K562 (cell line): Measurements from ENCODE around the gene CLEC4F. TPM values are rescaled to one million over a fixed set of nuclear protein-coding genes. Genes with fewer than 3 reads are reported as not detected.

Source experiments
- ATAC-seq: fragments of 200-7000 bp; cut with Tn5 transposase; 3 replicates; pipeline ENCODE4 v1.9.1; 2020; ENCODE audit warnings: moderate library complexity
- BruUV-seq: library from RNA; stranded (reverse); fragments of 400-500 nt; replicated peaks from 2 replicates; lab custom pipeline; 2021; lab: Mats Ljungman, UMichigan
- CTCF ChIA-PET: fragments of 300-600 bp; formaldehyde crosslinking; extraction: SDS; loops from one replicate; lab custom pipeline; 2021; ENCODE audit warnings: low intra/inter-chr PET ratio; lab: Yijun Ruan, JAX
- POLR2A ChIA-PET: fragments of 300-600, 350-650 bp; sonication (Branson Sonifier 250); formaldehyde crosslinking; extraction: SDS; loops from one replicate; lab custom pipeline; 2021; ENCODE audit warnings: antibody characterized with exemption, inconsistent platforms; lab: Yijun Ruan, JAX
- DNase-seq, 4 experiments: peaks; one replicate each; pipeline versions ENCODE4 v3.0.0 to v3.0.0-alpha.2; 2011 to 2018; ENCODE audit warnings: low spot score in 3 of 4, mixed read lengths in 3 of 4; ENCODE audit errors: extremely low read depth in 1 of 4
- FAIRE-seq: peaks from 2 replicates; lab custom pipeline; 2011; peaks lifted over from hg19 to GRCh38; lab: Jason Lieb, UNC
- H2AFZ ChIP-seq: 2 replicates; pipeline ENCODE4 v1.6.0; 2011; ENCODE audit warnings: low read depth, low read length, control low read depth, inconsistent platforms
- H3K27ac ChIP-seq: fragments of 200-600 bp; 3 replicates; pipeline ENCODE4 v1.8.0; 2011; ENCODE audit warnings: low read depth, mild to moderate bottlenecking, control low read depth, inconsistent platforms, low read length, moderate library complexity, mixed read lengths; ENCODE audit errors: extremely low read depth
- H3K27me3 ChIP-seq, 2 experiments: fragments of 300-600 bp in 1 of 2; 2 replicates in 1 of 2; 3 replicates in 1 of 2; pipeline versions ENCODE4 v1.6.0 to v1.8.0; 2011; ENCODE audit warnings: inconsistent platforms in 2 of 2, low read length in 2 of 2, mild to moderate bottlenecking in 1 of 2, mixed read lengths in 1 of 2, moderate library complexity in 1 of 2; ENCODE audit not compliant: control insufficient read depth in 2 of 2, insufficient read depth in 2 of 2
- H3K36me3 ChIP-seq: fragments of 300-600 bp; 3 replicates; pipeline ENCODE4 v1.8.0; 2011; ENCODE audit warnings: mild to moderate bottlenecking, low read length, inconsistent platforms; ENCODE audit not compliant: control insufficient read depth, insufficient read depth
- H3K4me1 ChIP-seq, 2 experiments: fragments of 200-600 bp in 1 of 2; replicated peaks in 1 of 2; 2 replicates in 1 of 2; 3 replicates in 1 of 2; pipeline versions ENCODE4 v1.5.1 to v1.8.0; 2011; ENCODE audit warnings: inconsistent platforms in 2 of 2, low read length in 2 of 2, mild to moderate bottlenecking in 1 of 2, mixed read lengths in 1 of 2, moderate library complexity in 1 of 2; ENCODE audit not compliant: control insufficient read depth in 2 of 2, insufficient read depth in 2 of 2
- H3K4me2 ChIP-seq: 2 replicates; pipeline ENCODE4 v1.6.1; 2011; ENCODE audit warnings: low read length, control low read depth, inconsistent platforms, mixed read lengths; ENCODE audit not compliant: insufficient read depth
- H3K4me3 ChIP-seq: fragments of 200-600 bp; sonication (generic), shearing (Covaris generic); 2 replicates; pipeline ENCODE4 v1.5.1; 2016; ENCODE audit warnings: control low read depth, inconsistent platforms
- H3K79me2 ChIP-seq: fragments of 200-600 bp; 3 replicates; pipeline ENCODE4 v1.8.0; 2011; ENCODE audit warnings: low read length, inconsistent platforms; ENCODE audit not compliant: control insufficient read depth, insufficient read depth
- H3K9ac ChIP-seq, 2 experiments: 2 replicates each; pipeline versions ENCODE4 v1.6.0 to v1.6.1; 2011; ENCODE audit warnings: low read depth in 2 of 2, low read length in 2 of 2, control low read depth in 1 of 2, inconsistent platforms in 1 of 2, mild to moderate bottlenecking in 1 of 2, mixed read lengths in 1 of 2; ENCODE audit not compliant: insufficient read depth in 1 of 2
- H3K9me1 ChIP-seq: one replicate; pipeline ENCODE4 v1.6.0; 2011; ENCODE audit warnings: inconsistent platforms, mild to moderate bottlenecking, low read length, moderate library complexity; ENCODE audit not compliant: control insufficient read depth, insufficient read depth
- H3K9me3 ChIP-seq: replicated peaks from 2 replicates; pipeline ENCODE4 v1.5.1; 2011; ENCODE audit warnings: low read depth, low read length, inconsistent platforms; ENCODE audit not compliant: control insufficient read depth, insufficient read depth
- H4K20me1 ChIP-seq: replicated peaks from 2 replicates; pipeline ENCODE4 v1.6.1; 2011; ENCODE audit warnings: low read length, inconsistent platforms, mixed read lengths; ENCODE audit not compliant: control insufficient read depth, insufficient read depth
- DIDO1 ChIP-seq: fragments of 450-650 bp; IDR thresholded peaks from 2 replicates; pipeline ENCODE4 v1.6.1; 2016; ENCODE audit warnings: low read depth, missing biosample characterization, missing genetic modification characterization
- ETV6 ChIP-seq, 3 experiments: fragments of 150-350 bp in 1 of 3; sonication (generic) in 1 of 3; formaldehyde crosslinking in 1 of 3; IDR thresholded peaks; 2 replicates each; pipeline versions ENCODE4 v1.6.1 to v1.8.0; 2014 to 2022; ENCODE audit warnings: borderline replicate concordance in 2 of 3, low read depth in 2 of 3, antibody characterized with exemption in 1 of 3, low read length in 1 of 3, mild to moderate bottlenecking in 1 of 3, missing genetic modification reagents in 1 of 3
- HCFC1 ChIP-seq: IDR thresholded peaks from 2 replicates; pipeline ENCODE4 v1.6.1; 2012; ENCODE audit warnings: low read depth, low read length, improper control_type of control experiment
- HLTF ChIP-seq: fragments of 450-650 bp; IDR thresholded peaks from 2 replicates; pipeline ENCODE4 v1.6.1; 2016
- IFI16 ChIP-seq: fragments of 250-450 bp; sonication (Bioruptor Pico); IDR thresholded peaks from 2 replicates; pipeline ENCODE4 v2.1.2; 2022; ENCODE audit warnings: mild to moderate bottlenecking, inconsistent platforms
- LARP7 ChIP-seq: fragments of 450-650 bp; IDR thresholded peaks from 2 replicates; pipeline ENCODE4 v1.6.1; 2016
- MBD2 ChIP-seq: sonication (generic); IDR thresholded peaks from 2 replicates; pipeline ENCODE4 v1.6.1; 2016; ENCODE audit warnings: low read depth, borderline replicate concordance
- MED1 ChIP-seq: sonication (generic); formaldehyde crosslinking; IDR thresholded peaks from 2 replicates; pipeline ENCODE4 v1.8.1; 2023; ENCODE audit warnings: missing genetic modification reagents, borderline replicate concordance
- MXI1 ChIP-seq: IDR thresholded peaks from 2 replicates; pipeline ENCODE4 v1.6.1; 2011; ENCODE audit warnings: low read depth, mild to moderate bottlenecking, improper control_type of control experiment, low read length
- NFATC3 ChIP-seq: fragments of 450-650 bp; IDR thresholded peaks from 2 replicates; pipeline ENCODE4 v1.6.1; 2017; ENCODE audit warnings: mild to moderate bottlenecking
- NFIX ChIP-seq: fragments of 250-450 bp; sonication (Bioruptor Pico); IDR thresholded peaks from 2 replicates; pipeline ENCODE4 v1.4.0; 2020; ENCODE audit warnings: low read depth, mild to moderate bottlenecking, moderate library complexity
- PCBP2 ChIP-seq: fragments of 200-400 bp; formaldehyde crosslinking; IDR thresholded peaks from 2 replicates; pipeline ENCODE4 v1.6.1; 2018; ENCODE audit warnings: low read length, low read depth, mild to moderate bottlenecking, moderate library complexity; ENCODE audit not compliant: poor library complexity, severe bottlenecking
- TAF9B ChIP-seq: fragments of 450-650 bp; IDR thresholded peaks from 2 replicates; pipeline ENCODE4 v1.6.1; 2018; ENCODE audit warnings: mild to moderate bottlenecking; ENCODE audit not compliant: partially characterized antibody
- TAL1 ChIP-seq: fragments of 450-650 bp; IDR thresholded peaks from 2 replicates; pipeline ENCODE4 v1.6.1; 2016; ENCODE audit warnings: mild to moderate bottlenecking
- XRCC4 ChIP-seq: IDR thresholded peaks from one replicate; pipeline ENCODE4 v1.6.1; 2011; ENCODE audit not compliant: insufficient read depth, insufficient read length; ENCODE audit errors: extremely low read depth
- ZNF232 ChIP-seq: sonication (generic); formaldehyde crosslinking; IDR thresholded peaks from 2 replicates; pipeline ENCODE4 v1.8.0; 2022; ENCODE audit warnings: mild to moderate bottlenecking, missing genetic modification reagents
- ZNF589 ChIP-seq: fragments of 200-800 bp; sonication (Bioruptor generic); IDR thresholded peaks from 2 replicates; pipeline ENCODE4 v1.6.1; 2016; ENCODE audit warnings: low read depth, missing genetic modification characterization, missing compliant biosample characterization
- WGBS: fragments of 100-300 bp; shearing (Covaris generic); methylation state at CpG from one replicate; pipeline ENCODE4 v1.1.6; 2016; ENCODE audit warnings: low coverage, mixed read lengths; ENCODE audit not compliant: insufficient coverage; ENCODE audit errors: missing lambda C conversion rate; 5-methylcytosine and 5-hydroxymethylcytosine counted together
- in situ Hi-C: fragments of 300-500 bp; cut with MboI; formaldehyde crosslinking; loops from 4 replicates; pipeline ENCODE4 v1.15.0; 2018; ENCODE audit warnings: inconsistent platforms, mixed read lengths
- intact Hi-C: fragments of 100-400 bp; cut with micrococcal nuclease; formaldehyde crosslinking; loops from 2 replicates; pipeline ENCODE4 v1.14.2; 2022
- polyA plus RNA-seq, 8 experiments: library from polyadenylated mRNA; depleted of rRNA in 4 of 8; stranded (reverse) in 5 of 8; unstranded in 3 of 8; fragments of >200 nt; fragmentation: Nextera tagmentation in 2 of 8; fragmentation: Illumina TruSeq in 1 of 8; extraction: Ambion mirVana in 2 of 8; extraction: Trizol in 1 of 8; gene quantifications; 2 replicates each; pipeline versions ENCODE4 v1.2.1 to v1.2.3, GENCODE V29; 2011 to 2014; ENCODE audit warnings: inconsistent platforms in 1 of 8, missing spikeins in 1 of 8
- total RNA-seq, 7 experiments: library from RNA; depleted of rRNA in 6 of 7; stranded (reverse); fragments of >200 nt in 6 of 7; fragmentation: Illumina TruSeq in 2 of 7; extraction: Trizol in 2 of 7; gene quantifications; 2 replicates each; pipeline versions ENCODE4 v1.2.1 to v1.2.3, GENCODE V29; 2011 to 2021; ENCODE audit warnings: low replicate concordance in 1 of 7
- TF ChIP-seq, protein P1 (sequence below), 2 experiments: fragments of 200-800 bp in 1 of 2; sonication (Bioruptor generic) in 1 of 2; sonication (generic) in 1 of 2; formaldehyde crosslinking in 1 of 2; IDR thresholded peaks in 1 of 2; conservative IDR thresholded peaks in 1 of 2; 2 replicates each; pipeline versions ENCODE4 v1.5.0 to v1.6.1; 2016 to 2020; ENCODE audit warnings: missing compliant biosample characterization in 1 of 2, missing genetic modification characterization in 1 of 2, missing genetic modification reagents in 1 of 2
- TF ChIP-seq, protein P2 (sequence below): fragments of 250-450 bp; sonication (Bioruptor Pico); IDR thresholded peaks from 2 replicates; pipeline ENCODE4 v1.8.0; 2022; ENCODE audit warnings: inconsistent platforms, mild to moderate bottlenecking, moderate library complexity, borderline replicate concordance

The CLEC4F gene
- total and polyA plus RNA-seq, 9 of the 15 experiments (the other 6 are each of a cell fraction or from before 2014, with no cell fraction given) = not detected

DNA sequence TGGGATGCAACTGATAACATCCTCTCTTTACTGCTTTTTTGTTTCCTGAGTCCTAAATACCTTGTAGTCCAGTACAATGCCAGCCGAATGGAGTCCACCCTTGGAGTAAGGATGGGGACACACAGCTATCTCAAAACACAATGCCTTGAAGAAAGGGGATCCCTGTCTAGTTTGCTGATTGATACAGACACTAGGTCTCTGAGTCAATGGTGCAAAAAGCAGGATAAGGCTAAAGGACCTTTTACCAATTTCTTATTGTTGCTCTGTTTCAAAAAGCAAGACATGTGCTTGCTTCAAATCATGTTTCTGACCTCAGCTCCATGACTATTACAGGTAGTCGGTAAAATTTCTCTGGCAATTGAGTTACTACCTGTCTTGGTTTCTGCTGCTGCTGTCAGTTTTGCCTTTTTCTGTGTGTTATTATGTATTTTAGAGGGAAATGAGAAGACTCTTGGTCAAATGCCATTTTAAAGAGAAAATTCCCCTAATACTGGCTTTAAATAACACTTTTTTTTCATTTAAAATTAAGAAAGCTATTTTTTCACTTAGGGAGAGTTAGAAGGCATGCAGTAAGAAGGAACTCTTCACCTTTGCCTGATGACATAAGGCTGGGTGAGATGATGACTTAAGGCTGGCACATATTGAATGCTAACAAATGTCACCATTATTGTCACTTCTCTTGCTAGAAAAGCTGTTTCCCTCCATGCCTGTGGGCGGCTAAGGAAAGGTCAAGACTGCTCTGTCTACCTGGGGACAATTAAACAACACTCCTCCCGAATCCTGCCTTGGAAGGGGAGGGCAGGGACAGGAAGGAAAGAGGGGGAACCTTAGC, 25.0 kb downstream of the CLEC4F start:
- ChIA-PET CTCF (no interaction called here), POLR2A (no interaction called here)
- in situ Hi-C loops = loop anchor here (25.0 kb wide), 1 partner anchor 483 kb away; the partner anchor contains the start of gene FAM136A
- Histone ChIP-seq H4K20me1 (no peaks in the 10 kb centered on the region), H3K27me3 (peaks cover 3 to 6% of the 10 kb centered on the region in 2 experiments), H3K4me2 (no peak overlapping the region), H3K9me1 (no peaks in the 10 kb centered on the region), H3K9ac (no peak overlapping the region; a peak in 1 of 4 replicates), H3K4me3 (no peak overlapping the region), H2AFZ (no peak overlapping the region), H3K36me3 (no peaks in the 10 kb centered on the region), H3K27ac (no peak overlapping the region), H3K79me2 (no peaks in the 10 kb centered on the region), H3K4me1 (peaks cover 2 to 6% of the 10 kb centered on the region in 2 experiments; a peak in 3 of 5 replicates), H3K9me3 (no peaks in the 10 kb centered on the region)
- BruUV-seq = no TSS peak
- ATAC-seq (no peak), DNase-seq (no peak), FAIRE-seq (no peak)
- 2% methylated on average over 4 of the region's 4 CpGs for WGBS
- intact Hi-C loops = no loop called here
- TF ChIP-seq ZNF232 (CRISPR knock-in tag) (no peak), MBD2 (no peak), TAL1 (no peak), IFI16 (no peak), ETV6 (IDR thresholded peaks at IDR 0.05; ENCODE audit: borderline replicate concordance in 1 of 2, low read depth in 2 of 2, low read length in 1 of 2) (no peak), ETV6 (CRISPR knock-in tag; IDR thresholded peaks at IDR 0.05; ENCODE audit: borderline replicate concordance) (no peak), ZNF589 (CRISPR knock-in tag) (no peak), LARP7 (no peak), XRCC4 (no peak), DIDO1 (no peak), MED1 (CRISPR knock-in tag) (no peak), MXI1 (no peak), NFATC3 (no peak), HCFC1 (no peak), HLTF (no peak), TAF9B (no peak), NFIX (CRISPR knock-in tag) (no peak), PCBP2 (no peak)
- TF ChIP-seq, protein P1, sequence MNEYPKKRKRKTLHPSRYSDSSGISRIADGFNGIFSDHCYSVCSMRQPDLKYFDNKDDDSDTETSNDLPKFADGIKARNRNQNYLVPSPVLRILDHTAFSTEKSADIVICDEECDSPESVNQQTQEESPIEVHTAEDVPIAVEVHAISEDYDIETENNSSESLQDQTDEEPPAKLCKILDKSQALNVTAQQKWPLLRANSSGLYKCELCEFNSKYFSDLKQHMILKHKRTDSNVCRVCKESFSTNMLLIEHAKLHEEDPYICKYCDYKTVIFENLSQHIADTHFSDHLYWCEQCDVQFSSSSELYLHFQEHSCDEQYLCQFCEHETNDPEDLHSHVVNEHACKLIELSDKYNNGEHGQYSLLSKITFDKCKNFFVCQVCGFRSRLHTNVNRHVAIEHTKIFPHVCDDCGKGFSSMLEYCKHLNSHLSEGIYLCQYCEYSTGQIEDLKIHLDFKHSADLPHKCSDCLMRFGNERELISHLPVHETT (CRISPR knock-in tag; conservative IDR thresholded peaks at IDR 0.05 in 1 of 2, IDR thresholded peaks at IDR 0.05 in 1 of 2) = no peak
- TF ChIP-seq, protein P2, sequence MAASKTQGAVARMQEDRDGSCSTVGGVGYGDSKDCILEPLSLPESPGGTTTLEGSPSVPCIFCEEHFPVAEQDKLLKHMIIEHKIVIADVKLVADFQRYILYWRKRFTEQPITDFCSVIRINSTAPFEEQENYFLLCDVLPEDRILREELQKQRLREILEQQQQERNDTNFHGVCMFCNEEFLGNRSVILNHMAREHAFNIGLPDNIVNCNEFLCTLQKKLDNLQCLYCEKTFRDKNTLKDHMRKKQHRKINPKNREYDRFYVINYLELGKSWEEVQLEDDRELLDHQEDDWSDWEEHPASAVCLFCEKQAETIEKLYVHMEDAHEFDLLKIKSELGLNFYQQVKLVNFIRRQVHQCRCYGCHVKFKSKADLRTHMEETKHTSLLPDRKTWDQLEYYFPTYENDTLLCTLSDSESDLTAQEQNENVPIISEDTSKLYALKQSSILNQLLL (CRISPR knock-in tag) = no peak
